ES-I3 (cell line): ENCODE data around the gene IPMK.
"Not testable (repeated sequence)": the region's sequence is repeated elsewhere in the genome, so short reads cannot be mapped to it uniquely, and the experiment has no call there.

Experiments used
- H3K36me3 ChIP-seq: 2 replicates; pipeline ENCODE4 v1.6.1; 2013; ENCODE audit warnings: mild to moderate bottlenecking, low read length, control low read depth, moderate library complexity; ENCODE audit not compliant: insufficient read depth
- H3K4me1 ChIP-seq: 2 replicates; pipeline ENCODE4 v1.6.1; 2013; ENCODE audit warnings: mild to moderate bottlenecking, control low read depth, low read length; ENCODE audit not compliant: insufficient read depth
- H3K9ac ChIP-seq: 2 replicates; pipeline ENCODE4 v1.6.1; 2013; ENCODE audit warnings: low read depth, mild to moderate bottlenecking, low read length, moderate library complexity
- H3K9me3 ChIP-seq: 2 replicates; pipeline ENCODE4 v1.6.1; 2013; ENCODE audit warnings: mild to moderate bottlenecking, low read length, moderate library complexity; ENCODE audit not compliant: control insufficient read depth, insufficient read depth

The IPMK gene

DNA sequence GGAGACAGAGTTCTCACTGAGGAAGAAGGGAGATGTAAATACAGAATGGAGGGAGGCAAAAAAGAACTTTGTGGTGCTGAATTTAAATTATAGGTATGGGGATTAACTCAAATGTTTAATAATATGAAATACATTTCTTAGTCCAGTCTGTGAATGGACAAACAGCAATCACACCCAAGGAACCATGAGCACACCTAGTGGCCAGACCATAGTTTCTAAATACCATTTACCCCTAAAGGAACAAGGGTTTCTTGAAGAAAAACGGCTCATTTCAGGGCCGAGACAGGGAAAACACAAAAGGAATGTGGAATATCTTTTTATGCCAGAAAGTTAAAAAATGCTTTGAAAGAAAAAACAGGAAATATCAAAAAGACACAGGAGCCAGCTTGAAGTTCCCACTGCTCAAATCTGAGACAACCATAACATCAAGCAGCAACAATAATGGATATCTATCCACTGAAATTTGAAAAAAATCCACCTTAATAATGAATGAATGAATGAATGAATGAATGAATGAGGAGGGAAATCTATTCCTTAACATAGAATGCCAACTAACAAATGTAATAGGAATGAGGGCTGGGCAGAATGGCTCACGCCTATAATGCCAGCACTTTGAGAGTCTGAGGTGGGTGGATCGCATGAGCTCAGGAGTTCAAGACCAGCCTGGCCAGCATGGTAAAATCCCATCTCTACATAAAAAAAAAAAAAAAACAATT, 8.6 kb downstream of the IPMK start:
- Histone ChIP-seq H3K4me1 (no peaks in the 10 kb centered on the region), H3K9ac (no peak overlapping the region), H3K36me3 (no peaks in the 10 kb centered on the region), H3K9me3 (peaks cover 7% of the 10 kb centered on the region)

- H3K4me1 ChIP-seq, H3K36me3 ChIP-seq, H3K9ac ChIP-seq: not testable (repeated sequence)
- peaks cover 11% of the 10 kb centered on the region for H3K9me3 ChIP-seq
Measured at GRCh38 chr10:58256013-58256780, 11.5 kb downstream of the IPMK start.

GRCh38 chr10:58254644-58255043, 13.1 kb downstream of the IPMK start:
- Histone ChIP-seq H3K9ac (no peak overlapping the region), H3K4me1 (no peaks in the 10 kb centered on the region), H3K36me3 (no peaks in the 10 kb centered on the region), H3K9me3 (peaks cover 11% of the 10 kb centered on the region)

DNA sequence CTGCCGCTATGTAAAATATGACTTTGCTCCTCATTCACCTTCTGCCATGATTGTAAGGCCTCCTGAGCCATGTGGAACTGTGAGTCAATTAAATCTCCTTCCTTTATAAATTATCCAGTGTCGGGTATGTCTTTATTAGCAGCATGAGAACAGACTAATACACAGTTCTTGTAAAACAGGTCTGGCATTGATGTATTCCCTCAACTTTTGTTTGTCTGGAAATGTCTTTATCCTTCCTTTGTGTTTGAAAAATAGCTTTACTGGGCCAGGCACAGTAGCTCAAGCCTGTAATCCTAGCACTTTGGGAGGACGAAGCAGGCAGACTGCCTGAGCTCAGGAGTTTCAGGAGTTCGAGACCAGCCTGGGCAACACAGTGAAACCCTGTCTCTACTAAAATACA, 14.5 kb downstream of the IPMK start:
- H3K9me3 ChIP-seq = peaks cover 8% of the 10 kb centered on the region
- H3K9ac ChIP-seq = no peak overlapping the region
- H3K36me3 ChIP-seq = no peaks in the 10 kb centered on the region
- no peaks in the 10 kb centered on the region for H3K4me1 ChIP-seq

DNA sequence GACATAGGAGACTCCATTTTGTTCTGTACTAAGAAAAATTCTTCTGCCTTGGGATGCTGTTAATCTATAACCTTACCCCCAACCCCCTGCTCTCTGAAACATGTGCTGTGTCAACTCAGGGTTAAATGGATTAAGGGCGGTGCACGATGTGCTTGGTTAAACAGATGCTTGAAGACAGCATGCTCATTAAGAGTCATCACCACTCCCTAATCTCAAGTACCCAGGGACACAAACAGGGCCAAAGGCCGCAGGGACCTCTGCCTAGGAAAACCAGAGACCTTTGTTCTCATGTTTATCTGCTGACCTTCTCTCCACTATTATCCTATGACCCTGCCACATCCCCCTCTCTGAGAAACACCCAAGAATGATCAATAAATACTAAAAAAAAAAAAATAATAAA, 23.0 kb downstream of the IPMK start:
- not testable (repeated sequence) for H3K9ac ChIP-seq, H3K9me3 ChIP-seq, H3K36me3 ChIP-seq
- peaks cover 18% of the 10 kb centered on the region for H3K4me1 ChIP-seq

DNA sequence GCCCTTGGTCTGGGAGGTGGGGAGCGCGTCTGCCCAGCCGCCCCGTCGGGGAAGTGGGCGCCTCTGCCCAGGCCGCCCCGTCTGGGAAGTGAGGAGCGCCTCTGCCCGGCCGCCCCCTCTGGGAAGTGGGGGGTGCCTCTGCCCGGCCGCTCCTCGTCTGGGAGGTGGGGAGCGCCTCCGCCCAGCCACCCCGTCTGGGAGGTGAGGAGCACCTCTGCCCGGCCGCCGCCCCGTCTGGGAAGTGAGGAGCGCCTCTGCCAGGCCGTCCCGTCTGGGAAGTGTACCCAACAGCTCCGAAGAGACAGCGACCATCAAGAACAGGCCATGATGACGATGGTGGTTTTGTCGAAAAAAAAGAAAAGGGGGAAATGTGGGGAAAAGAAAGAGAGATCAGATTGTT, 23.5 kb downstream of the IPMK start:
- not testable (repeated sequence) for H3K9me3 ChIP-seq, H3K9ac ChIP-seq, H3K36me3 ChIP-seq
- H3K4me1 ChIP-seq = peaks cover 22% of the 10 kb centered on the region

- H3K36me3 ChIP-seq, H3K9me3 ChIP-seq, H3K9ac ChIP-seq: not testable (repeated sequence)
- peaks cover 22% of the 10 kb centered on the region for H3K4me1 ChIP-seq
Measured at GRCh38 chr10:58243801-58244200, 23.9 kb downstream of the IPMK start.

GRCh38 chr10:58243269-58243668, 24.4 kb downstream of the IPMK start:
- peaks cover 25% of the 10 kb centered on the region for H3K4me1 ChIP-seq
- H3K9me3 ChIP-seq = no peaks in the 10 kb centered on the region; the same call in 1 of the 2 replicates
- H3K9ac ChIP-seq = no peak overlapping the region
- no peaks in the 10 kb centered on the region for H3K36me3 ChIP-seq

DNA sequence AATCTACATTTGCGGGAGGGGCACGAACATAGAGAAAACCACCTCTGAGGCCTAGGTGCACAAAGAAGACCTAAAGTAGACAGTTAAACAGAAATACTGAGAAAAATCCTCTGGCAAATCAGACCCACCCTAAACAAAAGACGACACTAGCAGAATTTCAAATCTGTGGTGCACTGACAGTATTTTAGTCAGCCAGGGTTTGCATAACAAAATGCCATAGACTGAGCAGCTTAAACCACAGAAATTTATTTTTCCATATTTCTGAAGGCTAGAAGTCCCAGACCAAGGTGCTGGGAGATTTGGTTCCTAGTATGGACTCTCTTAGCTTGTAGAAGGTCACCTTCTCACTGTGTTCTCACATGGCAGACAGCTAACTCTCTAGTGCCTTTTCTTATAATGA, 26.3 kb downstream of the IPMK start:
- H3K9ac ChIP-seq = no peak overlapping the region
- H3K36me3 ChIP-seq = no peaks in the 10 kb centered on the region
- H3K4me1 ChIP-seq = peaks cover 25% of the 10 kb centered on the region
- no peaks in the 10 kb centered on the region; the same call in 1 of the 2 replicates for H3K9me3 ChIP-seq

DNA sequence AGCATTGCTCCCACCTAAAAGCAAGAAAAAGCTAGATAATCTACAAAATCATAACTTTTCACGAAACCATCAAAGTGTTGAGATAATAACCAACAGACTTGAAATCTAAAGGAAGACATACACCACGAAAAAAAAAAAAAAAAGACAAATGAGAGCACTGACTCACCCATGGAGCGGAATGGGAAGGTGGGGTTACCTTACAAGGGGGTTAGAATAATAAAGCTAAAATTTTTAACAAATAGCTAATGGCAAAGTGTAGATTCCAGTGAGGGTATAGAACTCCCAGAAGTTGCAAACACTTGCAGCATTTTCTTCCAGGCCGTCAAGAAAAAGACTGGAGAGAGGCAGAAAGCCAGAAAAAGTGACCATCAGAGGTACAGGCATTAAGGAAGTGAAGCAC, 27.2 kb downstream of the IPMK start:
- Histone ChIP-seq H3K36me3 (no peaks in the 10 kb centered on the region), H3K4me1 (peaks cover 25% of the 10 kb centered on the region), H3K9me3 (no peaks in the 10 kb centered on the region; the same call in 1 of the 2 replicates), H3K9ac (no peak overlapping the region)

DNA sequence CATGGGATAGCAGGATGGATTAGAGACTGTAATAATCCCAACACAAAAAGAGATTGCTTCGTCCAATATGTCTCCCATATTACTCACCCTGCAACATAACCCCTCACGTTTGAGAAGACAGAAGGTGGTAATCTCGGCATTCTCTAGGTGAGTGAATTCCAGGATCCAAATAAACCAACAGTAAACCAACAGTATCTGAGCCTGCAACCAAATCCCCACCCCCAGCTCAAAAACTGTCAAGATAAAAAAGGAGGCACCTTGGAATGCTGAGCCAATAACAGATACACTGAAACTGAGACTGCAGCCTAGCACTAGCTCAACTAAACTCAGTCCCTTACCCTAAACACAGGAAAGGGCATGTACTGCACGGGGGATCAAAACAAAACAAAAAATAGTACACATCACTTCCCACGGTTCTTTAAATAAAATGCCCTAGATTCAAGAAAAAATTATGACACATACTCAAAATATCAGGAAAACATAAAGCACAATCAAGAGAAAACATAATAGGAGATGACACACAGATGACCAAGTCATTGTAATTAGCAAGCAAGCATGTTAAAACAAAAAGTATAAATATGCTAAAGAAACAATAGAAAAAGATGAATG, 28.0 kb downstream of the IPMK start:
- Histone ChIP-seq H3K9ac (no peak overlapping the region), H3K9me3 (no peaks in the 10 kb centered on the region), H3K36me3 (no peaks in the 10 kb centered on the region), H3K4me1 (peaks cover 25% of the 10 kb centered on the region)

GRCh38 chr10:58237014-58237834, 30.5 kb downstream of the IPMK start:
- Histone ChIP-seq H3K9ac (no peak overlapping the region), H3K9me3 (no peaks in the 10 kb centered on the region), H3K36me3 (no peaks in the 10 kb centered on the region), H3K4me1 (peaks cover 25% of the 10 kb centered on the region)

GRCh38 chr10:58229856-58230255, 37.8 kb downstream of the IPMK start:
- H3K9ac ChIP-seq, H3K36me3 ChIP-seq: not testable (repeated sequence)

DNA sequence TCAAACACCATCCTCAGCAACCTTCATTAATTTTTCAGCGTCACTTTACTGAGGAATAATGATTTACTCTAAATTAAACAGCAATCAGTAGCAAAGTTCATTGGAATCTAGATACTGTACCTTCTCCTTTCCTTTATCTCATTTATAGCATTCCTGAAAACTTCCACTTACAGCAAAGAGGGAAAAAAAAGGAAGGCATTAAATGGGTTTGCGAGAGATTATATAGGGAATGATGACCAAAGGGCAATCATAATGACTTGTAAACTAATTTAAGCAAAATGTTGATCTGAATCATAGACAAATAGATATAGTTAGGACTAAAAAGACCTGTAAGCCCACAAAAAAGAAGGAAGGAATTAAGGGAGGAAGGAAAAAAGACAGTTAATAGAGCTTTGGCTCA, 42.0 kb downstream of the IPMK start:
- Histone ChIP-seq H3K36me3 (no peaks in the 10 kb centered on the region), H3K4me1 (no peaks in the 10 kb centered on the region), H3K9me3 (no peaks in the 10 kb centered on the region), H3K9ac (no peak overlapping the region)

More at GRCh38 chr10:58229856-58230255, 37.8 kb downstream of the IPMK start:
- H3K4me1 ChIP-seq, H3K9me3 ChIP-seq: not testable (repeated sequence)
